ENCODE measurements around the gene CCDC78.

GRCh38 chr16:675884-676564 lies 50.2 kb downstream of the CCDC78 start:
- TF ChIP-seq CTCF (IDR thresholded peaks at IDR 0.05) (no peak), ARID4B (CRISPR knock-in tag; IDR thresholded peaks at IDR 0.05; ENCODE audit: borderline replicate concordance) (no peak), ZNF416 (CRISPR knock-in tag; IDR thresholded peaks at IDR 0.05) (no peak), FOXK1 (CRISPR knock-in tag; IDR thresholded peaks at IDR 0.05) (no peak), USF2 (CRISPR knock-in tag; IDR thresholded peaks at IDR 0.05) (no peak), ERG (CRISPR knock-in tag; IDR thresholded peaks at IDR 0.05) (no peak), ELF4 (CRISPR knock-in tag; IDR thresholded peaks at IDR 0.05; ENCODE audit: low read depth) (no peak)

Measured in WTC11 (cell line).